ENCODE data around the gene SLC52A3. TPM values are rescaled to one million over a fixed set of nuclear protein-coding genes. Genes with fewer than 3 reads are reported as not detected.
"Not testable (repeated sequence)": the region's sequence is repeated elsewhere in the genome, so short reads cannot be mapped to it uniquely, and the experiment has no call there.

SLC52A3 gene
- total RNA-seq, 1 experiment from 2014 or later = not detected

DNA sequence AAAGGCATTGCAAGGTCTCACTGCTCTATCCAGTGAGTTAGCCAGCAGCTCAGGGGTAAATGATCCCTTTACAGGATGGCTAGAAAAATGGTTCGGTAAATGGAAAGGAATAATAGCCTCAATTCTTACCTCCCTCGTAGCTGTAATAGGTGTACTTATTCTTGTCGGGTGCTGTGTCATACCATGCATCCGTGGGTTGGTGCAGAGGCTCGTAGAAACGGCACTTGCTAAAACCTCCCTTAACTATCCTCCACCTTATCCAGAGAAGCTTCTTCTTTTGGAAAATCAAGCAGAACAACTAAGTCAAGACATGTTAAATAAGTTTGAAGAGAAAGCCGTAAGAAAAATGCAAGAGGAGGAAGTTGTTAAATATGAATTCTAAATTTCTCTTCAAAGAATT, 31.7 kb upstream of the SLC52A3 start:
- H3K27ac ChIP-seq (ENCODE audit: low read length); H3K9me3 ChIP-seq (ENCODE audit: low read length); H3K79me2 ChIP-seq (ENCODE audit: low read length); DNase-seq; H3K9ac ChIP-seq (ENCODE audit: low read length); H3K4me3 ChIP-seq (ENCODE audit: low read length); H3K36me3 ChIP-seq (ENCODE audit: insufficient read depth, low read length); H4K20me1 ChIP-seq (ENCODE audit: insufficient read depth, low read depth, low read length); H3K27me3 ChIP-seq (ENCODE audit: low read length); H3K4me2 ChIP-seq (ENCODE audit: low read depth, low read length, poor library complexity, severe bottlenecking); H3K9me2 ChIP-seq (replicated peaks; ENCODE audit: insufficient read depth, low read length); H2AFZ ChIP-seq (ENCODE audit: low read length); H3K4me1 ChIP-seq (ENCODE audit: low read length): not testable (repeated sequence)

DNA sequence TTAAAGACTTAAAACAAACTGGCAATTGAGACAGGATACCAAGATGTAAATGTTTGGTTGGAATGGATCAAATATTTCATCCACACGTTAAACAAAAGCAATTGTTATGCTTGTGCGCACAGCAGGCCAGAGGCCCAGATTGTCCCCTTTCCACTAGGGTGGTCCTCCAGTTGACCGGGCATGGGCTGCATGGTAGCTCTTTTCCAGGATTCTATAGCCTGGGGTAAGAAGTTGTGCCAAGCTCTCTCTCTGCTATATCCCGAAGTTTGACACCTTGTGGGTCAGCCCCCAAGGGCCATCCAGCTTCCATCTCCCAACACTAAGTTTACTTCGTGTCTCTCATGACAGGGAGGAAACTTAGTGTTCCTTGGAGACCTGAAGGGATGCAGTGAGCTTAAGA, 30.4 kb upstream of the SLC52A3 start:
- not testable (repeated sequence) for H3K4me1 ChIP-seq (ENCODE audit: low read length); H3K36me3 ChIP-seq (ENCODE audit: insufficient read depth, low read length); H4K20me1 ChIP-seq (ENCODE audit: insufficient read depth, low read depth, low read length); H3K9me3 ChIP-seq (ENCODE audit: low read length); H2AFZ ChIP-seq (ENCODE audit: low read length); H3K9ac ChIP-seq (ENCODE audit: low read length); H3K4me2 ChIP-seq (ENCODE audit: low read depth, low read length, poor library complexity, severe bottlenecking); H3K79me2 ChIP-seq (ENCODE audit: low read length); H3K9me2 ChIP-seq (replicated peaks; ENCODE audit: insufficient read depth, low read length); H3K27ac ChIP-seq (ENCODE audit: low read length); H3K4me3 ChIP-seq (ENCODE audit: low read length); H3K27me3 ChIP-seq (ENCODE audit: low read length); DNase-seq

- H3K9me2 ChIP-seq (replicated peaks; ENCODE audit: insufficient read depth, low read length) = no peaks in the 10 kb centered on the region
- H3K4me3 ChIP-seq (ENCODE audit: low read length) = no peak overlapping the region
- no peaks in the 10 kb centered on the region for H3K27me3 ChIP-seq (ENCODE audit: low read length)
- H2AFZ ChIP-seq (ENCODE audit: low read length) = no peak overlapping the region
- no peak overlapping the region for H3K9ac ChIP-seq (ENCODE audit: low read length)
- no peaks in the 10 kb centered on the region for H4K20me1 ChIP-seq (ENCODE audit: insufficient read depth, low read depth, low read length)
- H3K27ac ChIP-seq (ENCODE audit: low read length) = no peak overlapping the region
- H3K4me1 ChIP-seq (ENCODE audit: low read length) = no peaks in the 10 kb centered on the region
- no peak overlapping the region for H3K4me2 ChIP-seq (ENCODE audit: low read depth, low read length, poor library complexity, severe bottlenecking)
- no peaks in the 10 kb centered on the region for H3K9me3 ChIP-seq (ENCODE audit: low read length)
- no peaks in the 10 kb centered on the region for H3K79me2 ChIP-seq (ENCODE audit: low read length)
- no peak for DNase-seq
- H3K36me3 ChIP-seq (ENCODE audit: insufficient read depth, low read length) = no peaks in the 10 kb centered on the region
Observed at GRCh38 chr20:796921-797320, 28.6 kb upstream of the SLC52A3 start.

DNA sequence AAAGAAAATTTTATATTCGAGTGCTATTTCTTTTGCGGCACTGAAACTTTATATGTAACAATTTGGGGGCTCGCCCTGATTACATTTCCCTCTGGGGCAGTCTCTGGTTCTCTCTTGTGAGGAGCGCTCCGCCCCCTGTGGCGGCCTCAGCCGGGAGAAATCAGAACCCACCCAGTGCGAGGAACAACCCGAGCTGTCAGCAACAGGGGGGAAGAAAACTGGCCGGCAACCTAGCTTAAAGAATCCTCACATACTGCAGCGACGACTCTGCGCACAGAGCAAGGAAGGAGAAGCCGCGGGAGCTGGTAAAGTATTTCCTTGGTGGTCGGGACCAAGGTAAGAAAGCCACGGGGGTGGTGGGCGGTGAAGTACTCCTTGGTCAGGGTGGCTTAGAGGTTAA, 23.9 kb upstream of the SLC52A3 start:
- no peaks in the 10 kb centered on the region for H3K4me1 ChIP-seq (ENCODE audit: low read length)
- H3K9me3 ChIP-seq (ENCODE audit: low read length) = no peaks in the 10 kb centered on the region
- no peaks in the 10 kb centered on the region for H4K20me1 ChIP-seq (ENCODE audit: insufficient read depth, low read depth, low read length)
- H3K79me2 ChIP-seq (ENCODE audit: low read length) = no peaks in the 10 kb centered on the region
- no peaks in the 10 kb centered on the region for H3K9me2 ChIP-seq (replicated peaks; ENCODE audit: insufficient read depth, low read length)
- H3K36me3 ChIP-seq (ENCODE audit: insufficient read depth, low read length) = no peaks in the 10 kb centered on the region
- no peak for DNase-seq
- H2AFZ ChIP-seq (ENCODE audit: low read length) = no peak overlapping the region
- H3K4me2 ChIP-seq (ENCODE audit: low read depth, low read length, poor library complexity, severe bottlenecking) = no peak overlapping the region
- no peak overlapping the region for H3K9ac ChIP-seq (ENCODE audit: low read length)
- no peaks in the 10 kb centered on the region for H3K27me3 ChIP-seq (ENCODE audit: low read length)
- H3K27ac ChIP-seq (ENCODE audit: low read length) = no peak overlapping the region
- no peak overlapping the region for H3K4me3 ChIP-seq (ENCODE audit: low read length)

GRCh38 chr20:791056-791455, 22.8 kb upstream of the SLC52A3 start:
- no peak overlapping the region for H3K4me3 ChIP-seq (ENCODE audit: low read length)
- DNase-seq = no peak
- no peak overlapping the region for H3K27ac ChIP-seq (ENCODE audit: low read length)
- no peaks in the 10 kb centered on the region for H3K36me3 ChIP-seq (ENCODE audit: insufficient read depth, low read length)
- H3K4me1 ChIP-seq (ENCODE audit: low read length) = no peaks in the 10 kb centered on the region
- H3K4me2 ChIP-seq (ENCODE audit: low read depth, low read length, poor library complexity, severe bottlenecking) = no peak overlapping the region
- H3K79me2 ChIP-seq (ENCODE audit: low read length) = no peaks in the 10 kb centered on the region
- no peaks in the 10 kb centered on the region for H3K27me3 ChIP-seq (ENCODE audit: low read length)
- H4K20me1 ChIP-seq (ENCODE audit: insufficient read depth, low read depth, low read length) = no peaks in the 10 kb centered on the region
- H3K9ac ChIP-seq (ENCODE audit: low read length) = no peak overlapping the region
- no peaks in the 10 kb centered on the region for H3K9me2 ChIP-seq (replicated peaks; ENCODE audit: insufficient read depth, low read length)
- H2AFZ ChIP-seq (ENCODE audit: low read length) = no peak overlapping the region
- no peaks in the 10 kb centered on the region for H3K9me3 ChIP-seq (ENCODE audit: low read length)

GRCh38 chr20:787825-788224, 19.5 kb upstream of the SLC52A3 start:
- Histone ChIP-seq H4K20me1 (ENCODE audit: insufficient read depth, low read depth, low read length) (no peaks in the 10 kb centered on the region), H3K79me2 (ENCODE audit: low read length) (no peaks in the 10 kb centered on the region), H3K27ac (ENCODE audit: low read length) (no peak overlapping the region), H3K4me1 (ENCODE audit: low read length) (no peaks in the 10 kb centered on the region), H3K4me2 (ENCODE audit: low read depth, low read length, poor library complexity, severe bottlenecking) (no peak overlapping the region), H3K27me3 (ENCODE audit: low read length) (no peaks in the 10 kb centered on the region), H2AFZ (ENCODE audit: low read length) (no peak overlapping the region), H3K9me3 (ENCODE audit: low read length) (no peaks in the 10 kb centered on the region), H3K36me3 (ENCODE audit: insufficient read depth, low read length) (no peaks in the 10 kb centered on the region), H3K9me2 (replicated peaks; ENCODE audit: insufficient read depth, low read length) (no peaks in the 10 kb centered on the region), H3K9ac (ENCODE audit: low read length) (no peak overlapping the region), H3K4me3 (ENCODE audit: low read length) (no peak overlapping the region)
- no peak for DNase-seq

DNA sequence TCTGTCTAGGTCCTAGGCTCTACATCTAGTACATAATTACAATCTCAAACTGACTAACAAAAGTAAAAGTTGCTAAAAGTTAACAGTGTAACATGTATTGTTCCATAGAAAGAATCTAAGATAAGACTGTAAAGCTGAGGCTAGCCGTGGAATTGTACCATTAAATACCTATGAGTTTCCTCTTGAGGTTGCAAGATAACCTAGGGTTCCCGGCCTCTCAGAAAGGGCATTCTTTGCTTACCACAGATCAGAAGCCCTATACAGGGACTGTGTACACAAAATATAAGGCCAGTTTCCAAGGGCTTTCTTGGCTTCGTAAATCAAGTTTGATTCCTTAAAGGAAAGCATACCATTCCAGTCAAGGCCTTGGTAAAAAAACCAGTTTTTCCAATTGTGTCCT, 11.5 kb upstream of the SLC52A3 start:
- Histone ChIP-seq H3K9me2 (replicated peaks; ENCODE audit: insufficient read depth, low read length) (no peaks in the 10 kb centered on the region), H3K4me1 (ENCODE audit: low read length) (no peaks in the 10 kb centered on the region), H3K27me3 (ENCODE audit: low read length) (no peaks in the 10 kb centered on the region), H3K9me3 (ENCODE audit: low read length) (no peaks in the 10 kb centered on the region), H4K20me1 (ENCODE audit: insufficient read depth, low read depth, low read length) (no peaks in the 10 kb centered on the region), H3K4me2 (ENCODE audit: low read depth, low read length, poor library complexity, severe bottlenecking) (no peak overlapping the region), H3K4me3 (ENCODE audit: low read length) (no peak overlapping the region), H3K36me3 (ENCODE audit: insufficient read depth, low read length) (no peaks in the 10 kb centered on the region), H3K79me2 (ENCODE audit: low read length) (no peaks in the 10 kb centered on the region), H2AFZ (ENCODE audit: low read length) (no peak overlapping the region), H3K9ac (ENCODE audit: low read length) (no peak overlapping the region), H3K27ac (ENCODE audit: low read length) (no peak overlapping the region)
- DNase-seq = no peak

DNA sequence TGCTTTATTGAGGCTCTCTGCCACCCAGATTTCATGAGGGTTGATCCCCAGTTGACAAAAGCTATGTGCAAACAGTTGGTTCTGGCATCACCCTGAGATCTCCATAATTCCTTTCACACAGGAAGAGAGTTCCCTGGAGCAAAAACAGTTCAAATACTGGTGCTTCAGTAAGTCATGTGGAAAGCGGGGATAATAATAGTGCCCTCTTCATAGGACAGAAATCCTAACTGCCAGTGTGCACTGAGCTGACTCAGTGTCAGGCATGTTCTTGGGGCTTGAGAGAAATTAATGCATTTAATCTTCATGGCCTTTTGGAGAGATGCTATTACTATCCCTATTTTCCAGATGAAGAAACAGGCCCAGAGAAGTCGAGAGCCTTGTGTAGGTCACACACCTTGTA, 7.9 kb upstream of the SLC52A3 start:
- Histone ChIP-seq H4K20me1 (ENCODE audit: insufficient read depth, low read depth, low read length) (no peaks in the 10 kb centered on the region), H3K27ac (ENCODE audit: low read length) (no peak overlapping the region), H2AFZ (ENCODE audit: low read length) (no peak overlapping the region), H3K4me2 (ENCODE audit: low read depth, low read length, poor library complexity, severe bottlenecking) (no peak overlapping the region), H3K9me2 (replicated peaks; ENCODE audit: insufficient read depth, low read length) (no peaks in the 10 kb centered on the region), H3K9me3 (ENCODE audit: low read length) (no peaks in the 10 kb centered on the region), H3K4me1 (ENCODE audit: low read length) (no peaks in the 10 kb centered on the region), H3K27me3 (ENCODE audit: low read length) (no peaks in the 10 kb centered on the region), H3K4me3 (ENCODE audit: low read length) (no peak overlapping the region), H3K79me2 (ENCODE audit: low read length) (no peaks in the 10 kb centered on the region), H3K9ac (ENCODE audit: low read length) (no peak overlapping the region), H3K36me3 (ENCODE audit: insufficient read depth, low read length) (no peaks in the 10 kb centered on the region)
- no peak for DNase-seq

DNA sequence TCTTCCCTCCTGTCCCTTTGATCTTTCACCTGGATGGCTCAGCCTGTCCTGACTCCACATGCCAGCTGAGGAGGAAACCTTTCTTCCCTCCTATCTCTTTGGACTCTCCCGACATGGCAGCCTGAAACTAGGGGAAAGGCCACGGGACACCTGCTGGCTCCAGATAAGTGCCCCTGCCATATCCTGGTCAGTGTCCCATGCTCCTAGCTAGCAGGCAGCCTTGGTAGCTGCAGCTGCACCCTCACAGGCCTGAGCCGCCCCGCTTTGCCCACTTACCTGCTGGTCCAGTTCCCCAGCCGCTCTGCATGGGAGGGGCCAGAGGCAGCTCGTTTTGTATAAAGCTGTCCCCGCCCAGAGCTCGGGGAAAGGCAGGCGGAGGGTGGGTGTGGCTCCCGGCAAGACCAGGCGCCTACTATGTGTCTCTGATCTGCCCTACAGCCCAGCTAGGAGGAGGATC, 7.4 kb upstream of the SLC52A3 start:
- H3K36me3 ChIP-seq (ENCODE audit: insufficient read depth, low read length) = no peaks in the 10 kb centered on the region
- DNase-seq = no peak
- no peak overlapping the region for H3K27ac ChIP-seq (ENCODE audit: low read length)
- no peaks in the 10 kb centered on the region for H4K20me1 ChIP-seq (ENCODE audit: insufficient read depth, low read depth, low read length)
- H3K4me1 ChIP-seq (ENCODE audit: low read length) = no peaks in the 10 kb centered on the region
- no peak overlapping the region for H3K4me2 ChIP-seq (ENCODE audit: low read depth, low read length, poor library complexity, severe bottlenecking)
- H3K27me3 ChIP-seq (ENCODE audit: low read length) = no peaks in the 10 kb centered on the region
- no peaks in the 10 kb centered on the region for H3K79me2 ChIP-seq (ENCODE audit: low read length)
- H3K9ac ChIP-seq (ENCODE audit: low read length) = no peak overlapping the region
- no peaks in the 10 kb centered on the region for H3K9me2 ChIP-seq (replicated peaks; ENCODE audit: insufficient read depth, low read length)
- H3K4me3 ChIP-seq (ENCODE audit: low read length) = no peak overlapping the region
- no peak overlapping the region for H2AFZ ChIP-seq (ENCODE audit: low read length)
- no peaks in the 10 kb centered on the region for H3K9me3 ChIP-seq (ENCODE audit: low read length)

All from Karpas-422 (cell line).